ENCODE results near the gene KRTCAP3.

The KRTCAP3 gene

GRCh38 chr2:27441226-27441926 lies 805 bp upstream of the KRTCAP3 start:
- DNase-seq = no peak

DNA sequence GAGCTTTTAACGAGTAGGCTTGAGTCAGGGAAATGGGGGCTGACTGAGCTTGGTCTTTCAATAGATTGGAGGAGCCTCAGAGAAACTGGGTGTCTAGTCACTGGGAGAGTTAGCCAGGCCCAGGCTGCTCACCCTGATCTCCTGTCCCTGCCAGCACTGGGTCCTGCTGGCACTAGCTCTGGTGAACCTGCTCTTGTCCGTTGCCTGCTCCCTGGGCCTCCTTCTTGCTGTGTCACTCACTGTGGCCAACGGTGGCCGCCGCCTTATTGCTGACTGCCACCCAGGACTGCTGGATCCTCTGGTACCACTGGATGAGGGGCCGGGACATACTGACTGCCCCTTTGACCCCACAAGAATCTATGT lies 720 bp downstream of the KRTCAP3 start:
- no peak for DNase-seq

DNA sequence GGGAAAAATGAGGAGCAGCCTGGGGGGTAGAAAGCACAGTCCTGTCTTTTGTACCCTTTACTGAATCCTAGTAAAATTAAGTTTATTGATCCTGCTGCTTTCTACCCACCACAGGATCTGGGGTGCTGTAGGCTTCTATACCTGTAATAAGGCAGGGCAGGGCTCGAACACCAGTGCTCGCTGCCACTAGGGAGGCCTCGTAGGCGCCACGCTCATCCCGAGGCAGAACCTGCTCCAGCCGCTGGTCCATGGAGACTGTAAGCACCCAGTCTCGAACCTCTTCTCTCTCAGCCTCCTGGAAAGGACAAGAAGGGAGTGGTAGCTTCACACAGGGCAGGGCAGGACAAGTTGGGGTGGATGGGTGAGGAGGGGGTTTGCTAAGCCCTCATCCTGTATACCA lies 3.0 kb downstream of the KRTCAP3 start:
- no peak for DNase-seq

DNA sequence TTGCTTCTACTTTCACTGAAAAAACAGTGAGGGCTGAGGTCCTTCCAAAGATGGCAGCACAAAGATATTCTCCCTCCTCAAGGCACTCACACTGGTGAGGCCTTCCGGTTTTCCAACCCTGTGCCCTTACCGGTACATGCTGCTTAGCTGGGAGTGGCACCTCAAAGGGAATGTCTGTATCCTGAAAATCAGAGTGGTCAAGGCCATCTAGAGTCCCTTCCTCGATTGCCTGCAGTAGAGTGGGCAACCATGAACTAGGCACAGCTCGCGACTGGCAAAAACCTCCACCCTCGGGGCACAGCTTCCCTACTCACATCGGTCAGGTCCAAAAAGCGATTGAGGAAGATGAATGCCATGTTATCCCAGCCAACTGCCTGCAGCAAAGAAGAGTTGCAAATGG lies 3.4 kb downstream of the KRTCAP3 start:
- DNase-seq = no peak

DNA sequence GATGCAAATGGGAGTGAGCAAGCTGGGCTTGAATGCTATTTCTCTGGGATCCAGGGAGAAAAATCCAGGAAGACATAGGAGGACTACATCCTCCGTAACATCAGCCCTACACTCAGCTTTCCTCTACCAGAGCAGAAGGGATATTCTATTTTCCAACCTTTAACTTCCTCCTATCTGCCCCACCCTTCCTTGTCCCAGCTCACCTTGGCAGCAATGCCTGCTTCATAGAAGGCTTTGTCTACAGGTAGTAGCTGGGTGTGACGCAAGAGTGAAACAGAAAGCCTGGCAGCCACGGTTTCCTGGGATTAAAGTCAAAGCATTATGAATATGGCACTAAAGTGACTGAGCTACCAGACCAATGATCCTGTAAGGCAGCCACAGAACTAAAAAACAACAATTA lies 3.9 kb downstream of the KRTCAP3 start:
- no peak for DNase-seq

DNA sequence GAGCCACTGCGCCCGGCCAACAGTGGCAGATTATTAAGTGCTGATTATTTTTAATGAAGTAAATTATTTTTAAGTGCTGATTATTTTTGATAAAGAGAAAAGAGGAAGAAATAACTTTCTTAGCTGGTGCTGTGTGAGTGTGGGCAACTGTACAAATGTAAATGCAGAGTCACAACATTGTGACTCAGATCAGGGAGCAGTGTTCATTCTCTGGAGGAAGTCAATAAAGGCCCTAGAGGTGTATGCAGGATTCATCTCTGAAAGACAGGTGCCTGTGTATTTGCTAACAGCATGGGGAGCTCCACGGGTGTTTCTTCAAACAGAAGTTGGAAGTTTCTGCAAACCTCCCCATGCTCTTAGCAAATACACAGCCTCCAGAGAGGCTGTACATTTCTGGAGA lies 6.2 kb downstream of the KRTCAP3 start:
- no peak for DNase-seq

- no peak for DNase-seq
These were observed 8.9 kb downstream of the KRTCAP3 start for GRCh38 chr2:27451095-27451494.

DNA sequence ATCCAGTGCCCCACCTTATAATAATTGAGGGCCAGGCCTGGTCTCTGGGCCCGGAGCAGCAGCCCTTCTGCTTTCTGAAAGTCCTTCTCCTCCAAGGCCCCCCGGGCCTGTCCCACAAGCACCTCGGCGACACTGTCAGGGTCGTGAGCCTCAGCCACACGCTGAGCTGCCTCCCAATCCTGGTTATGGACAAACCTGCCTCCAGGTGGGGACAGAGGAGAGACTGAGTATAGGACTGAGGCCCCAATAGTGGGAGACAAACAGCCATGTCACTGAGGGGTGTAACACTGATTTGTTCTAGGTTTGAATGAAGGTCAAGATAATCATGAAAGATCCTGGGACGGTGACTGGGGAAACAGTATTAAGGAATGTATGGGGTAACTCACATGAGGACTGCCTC lies 11.8 kb downstream of the KRTCAP3 start:
- DNase-seq = no peak

DNA sequence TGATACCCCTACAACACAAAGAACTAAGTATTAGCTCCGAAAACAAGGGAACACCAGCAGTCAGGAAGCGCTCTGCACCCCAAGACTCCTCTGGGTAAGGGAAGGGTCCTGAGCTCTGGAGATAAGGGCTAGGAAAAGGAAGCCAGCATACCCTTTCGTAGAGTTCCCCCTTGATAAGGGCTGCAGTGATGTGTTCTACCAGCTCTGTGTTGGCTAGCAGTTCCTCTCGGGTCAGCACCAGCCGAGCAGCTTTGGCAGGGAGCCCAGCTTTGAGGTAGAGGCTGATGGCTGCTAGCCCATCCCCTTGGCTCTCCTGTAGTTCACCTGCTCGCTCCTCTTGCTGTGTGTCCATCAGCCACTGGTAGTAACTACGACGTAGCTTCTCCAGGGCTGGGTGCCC lies 18.9 kb downstream of the KRTCAP3 start:
- no peak for DNase-seq

- no peak for DNase-seq
These were observed 22.3 kb downstream of the KRTCAP3 start for GRCh38 chr2:27464443-27464842.

DNA sequence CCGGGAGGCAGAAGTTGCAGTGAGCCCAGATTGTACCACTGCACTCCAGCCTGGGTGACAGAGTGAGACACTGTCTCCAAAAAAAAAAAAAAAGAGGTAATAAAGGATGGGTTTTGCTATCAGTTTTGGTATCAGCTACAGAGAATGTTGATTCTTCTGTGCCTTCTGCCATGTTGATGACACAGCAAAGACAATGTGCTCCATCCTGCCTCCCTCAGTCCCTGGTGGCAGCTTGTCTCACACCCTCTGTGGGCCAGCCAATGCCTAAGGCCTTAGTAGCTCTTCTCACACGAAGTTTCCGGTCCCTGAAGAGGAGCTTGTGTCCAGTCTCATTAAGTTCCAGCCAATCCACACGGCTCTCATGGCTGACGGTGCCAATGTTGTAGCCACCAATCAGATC lies 29.8 kb downstream of the KRTCAP3 start:
- DNase-seq = no peak

GRCh38 chr2:27485496-27485895 lies 43.3 kb downstream of the KRTCAP3 start:
- DNase-seq = no peak

- DNase-seq = no peak
These were observed 46.9 kb downstream of the KRTCAP3 start for GRCh38 chr2:27489118-27489497.

- peak; percentile 72 for DNase-seq
These were observed 47.6 kb downstream of the KRTCAP3 start, which contains the start of gene IFT172 for GRCh38 chr2:27489498-27490397. Gene IFT172 (minus strand): TSS chr2:27489743. CDS start chr2:27489653, 90 bp downstream.

DNA sequence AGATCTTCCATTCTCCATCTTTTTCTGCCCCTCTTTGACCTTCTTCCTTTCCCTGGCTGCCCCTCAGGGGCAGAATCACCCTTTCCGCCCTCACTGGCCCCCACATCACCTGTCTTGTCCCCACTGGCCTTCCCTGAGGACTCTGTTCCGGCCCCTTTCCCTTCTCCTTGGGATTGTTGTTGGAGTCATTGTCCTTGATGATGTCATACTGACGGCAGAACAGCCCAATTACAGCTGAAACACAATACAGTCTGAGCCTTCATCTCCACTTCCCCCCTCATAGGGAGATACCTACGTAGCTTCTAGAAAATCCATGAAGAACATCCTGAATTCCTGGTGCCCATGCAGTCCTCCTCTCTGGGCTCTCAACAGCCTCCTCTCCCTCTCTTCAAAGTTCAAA lies 50.4 kb downstream of the KRTCAP3 start:
- no peak for DNase-seq

GRCh38 chr2:27493948-27494283 lies 51.7 kb downstream of the KRTCAP3 start:
- DNase-seq = no peak
